HG02938 (cell line): Measurements from ENCODE around the gene ADAMTS13.
"Not testable (repeated sequence)": the region's sequence is repeated elsewhere in the genome, so short reads cannot be mapped to it uniquely, and the experiment has no call there.

Source experiments
- ATAC-seq: cut with Tn5 transposase; IDR thresholded peaks from one replicate; pipeline ENCODE4 v1.9.1; 2021; ENCODE audit warnings: mild to moderate bottlenecking, moderate library complexity; ENCODE audit not compliant: unreplicated experiment

The ADAMTS13 gene

GRCh38 chr9:133391449-133391848, 30.7 kb upstream of the ADAMTS13 start:
- not testable (repeated sequence) for ATAC-seq

DNA sequence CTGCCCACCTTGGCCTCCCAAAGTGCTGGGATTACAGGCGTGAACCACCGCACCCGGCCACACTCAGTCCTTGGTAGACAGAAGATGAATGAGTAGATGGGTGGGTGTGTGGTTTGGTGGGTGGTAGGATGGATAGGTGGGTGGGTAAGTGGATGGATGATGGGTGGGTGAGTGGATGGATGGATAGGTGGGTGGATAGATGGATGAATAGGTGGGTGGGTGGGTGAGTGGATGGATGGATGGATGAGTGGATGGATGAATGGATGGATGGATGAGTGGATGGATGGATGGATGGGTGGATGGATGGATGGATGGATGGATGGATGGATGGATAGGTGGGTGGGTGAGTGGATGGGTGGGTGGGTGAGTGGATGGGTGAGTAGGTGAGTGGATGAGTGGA, 29.9 kb upstream of the ADAMTS13 start:
- not testable (repeated sequence) for ATAC-seq

DNA sequence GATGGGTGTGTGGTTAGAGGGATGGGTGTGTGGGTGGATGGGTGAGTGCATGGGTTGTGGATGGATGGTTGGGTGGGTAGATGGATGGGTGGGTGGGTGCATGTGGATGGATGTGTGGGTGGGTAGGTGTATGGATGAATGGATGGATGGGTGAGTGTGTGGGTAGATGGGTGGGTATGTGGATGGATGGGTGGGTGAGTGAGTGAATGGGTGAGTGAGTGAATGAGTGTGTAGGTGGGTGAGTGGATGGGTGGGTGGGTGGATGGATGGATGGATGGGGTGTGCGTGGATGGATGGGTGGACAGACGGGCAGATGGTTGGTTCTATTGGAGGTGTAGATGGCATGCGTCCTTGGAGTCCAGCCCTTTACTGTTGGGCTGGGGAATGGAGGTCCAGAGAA, 28.8 kb upstream of the ADAMTS13 start:
- ATAC-seq: no peak

DNA sequence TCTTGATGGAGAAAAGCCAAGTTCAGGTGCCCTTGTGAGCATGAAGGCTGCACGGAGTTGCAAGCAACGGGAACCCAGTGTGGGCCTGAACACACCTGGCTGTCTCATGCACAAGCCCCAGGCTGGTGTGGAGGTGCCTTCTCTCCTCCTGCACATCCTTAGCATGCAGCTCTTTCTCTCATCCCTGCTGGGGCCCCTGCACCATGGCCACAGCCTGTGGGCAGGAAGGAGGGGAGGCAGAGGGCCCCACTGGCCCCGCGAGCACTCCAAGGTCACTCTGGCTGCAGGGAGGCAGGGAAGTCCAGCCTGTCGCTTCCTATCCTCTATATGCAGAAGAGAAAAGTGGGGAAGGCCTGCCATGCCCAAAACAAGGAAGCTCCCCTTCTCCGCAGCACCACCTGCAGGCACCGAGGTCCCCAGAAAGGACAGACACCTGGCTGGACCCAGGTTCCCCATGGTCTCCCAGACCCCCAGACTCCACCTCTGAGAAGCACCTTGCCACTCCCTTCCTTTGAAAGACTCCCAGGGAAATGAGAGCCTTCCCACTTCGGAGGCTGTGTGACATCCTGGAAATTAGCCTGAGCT, 27.4 kb upstream of the ADAMTS13 start:
- ATAC-seq: no peak

DNA sequence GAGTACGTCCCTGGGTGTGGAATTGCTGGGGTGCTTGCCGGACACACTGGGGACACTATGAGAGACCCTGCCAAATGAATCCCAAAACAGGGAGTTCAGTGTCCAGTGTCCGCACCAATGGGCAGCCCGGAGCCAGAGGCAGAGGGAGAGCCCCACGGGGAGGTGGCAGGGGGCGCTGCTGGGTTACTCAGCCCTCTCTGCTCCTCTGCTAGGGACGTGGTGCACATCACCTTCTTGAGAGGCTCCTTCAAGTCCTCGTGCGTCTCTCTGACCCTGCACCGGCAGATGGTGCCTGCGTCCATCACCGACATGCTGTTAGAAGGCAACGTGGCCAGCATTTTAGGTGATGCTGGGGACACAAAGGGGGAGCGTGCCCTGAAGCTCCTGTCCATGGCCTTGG, 25.2 kb upstream of the ADAMTS13 start:
- ATAC-seq: no peak

DNA sequence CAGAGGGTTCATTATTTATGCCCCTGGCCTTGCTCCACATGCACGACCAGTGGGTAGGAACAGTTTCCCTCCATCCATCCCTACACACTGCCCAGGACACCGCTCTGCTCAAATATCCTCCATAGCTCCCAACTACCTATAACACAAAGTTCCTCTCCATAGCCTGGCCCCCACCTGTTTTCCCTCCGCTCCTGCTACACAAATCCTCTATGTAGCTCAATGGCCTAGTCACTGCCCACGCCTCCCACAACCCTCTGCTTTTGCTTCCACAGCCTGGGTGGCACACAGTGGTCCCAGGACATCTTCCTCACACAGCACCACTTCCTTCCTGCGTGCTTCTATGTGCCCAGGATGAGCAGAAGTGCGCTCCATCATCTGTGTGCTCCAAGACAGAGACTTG, 24.8 kb upstream of the ADAMTS13 start:
- ATAC-seq: no peak

DNA sequence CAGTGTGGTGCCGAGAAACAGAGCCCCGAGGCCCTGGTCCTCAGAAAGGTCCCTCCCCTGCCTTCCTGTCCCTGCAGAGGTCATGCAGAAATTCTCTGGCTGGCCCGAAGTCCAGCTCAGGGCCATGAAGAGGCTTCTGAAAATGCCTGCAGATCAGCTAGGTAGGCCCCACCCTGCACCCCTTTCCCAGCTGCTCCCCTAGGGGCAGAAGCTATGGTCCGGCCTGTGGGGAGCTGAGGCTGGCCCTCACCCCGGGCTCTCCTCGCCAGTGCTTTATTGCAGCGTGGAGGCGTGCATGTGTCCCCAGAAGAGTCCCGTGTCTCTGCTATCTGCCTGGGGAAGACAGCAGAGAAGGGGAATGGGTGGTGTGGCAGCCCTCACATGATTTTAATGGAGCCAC, 24.3 kb upstream of the ADAMTS13 start:
- ATAC-seq: no peak

DNA sequence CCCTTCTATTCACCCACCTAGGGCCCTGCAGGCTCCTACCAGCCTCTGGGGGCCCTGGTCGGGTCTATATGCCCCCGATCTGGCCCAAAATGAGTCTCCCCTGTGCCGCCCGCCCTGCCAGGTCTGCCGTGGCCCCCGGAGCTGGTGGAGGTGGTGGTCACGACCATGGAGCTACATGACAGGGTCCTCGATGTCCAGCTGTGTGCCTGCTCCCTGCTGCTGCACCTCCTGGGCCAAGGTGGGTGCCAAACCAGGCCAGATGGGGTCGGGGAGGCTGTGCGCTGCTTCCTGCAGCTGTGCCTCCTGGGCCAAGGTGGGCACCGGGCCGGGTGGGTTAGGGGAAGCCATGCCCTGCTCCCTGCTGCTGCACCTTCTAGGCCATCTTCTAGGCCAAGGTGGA, 21.9 kb upstream of the ADAMTS13 start:
- no peak for ATAC-seq

DNA sequence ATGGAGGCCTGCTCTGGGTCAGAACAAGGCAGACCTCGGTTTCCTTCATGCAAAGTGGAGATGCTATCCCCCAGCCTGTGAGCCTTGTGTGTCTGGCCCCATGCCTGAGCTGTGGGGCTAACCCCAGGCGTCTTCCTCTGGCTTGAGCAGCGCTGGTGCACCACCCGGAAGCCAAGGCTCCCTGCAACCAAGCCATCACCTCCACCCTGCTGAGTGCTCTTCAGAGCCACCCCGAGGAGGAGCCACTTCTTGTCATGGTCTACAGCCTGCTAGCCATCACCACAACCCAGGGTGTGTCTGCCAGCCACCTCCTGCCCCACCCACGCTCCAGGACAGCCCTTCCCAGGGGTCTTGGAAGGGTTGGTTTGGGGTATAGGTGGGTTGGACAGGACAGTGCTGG, 20.6 kb upstream of the ADAMTS13 start:
- no peak for ATAC-seq

- no peak for ATAC-seq
Observed at GRCh38 chr9:133402689-133403088, 19.5 kb upstream of the ADAMTS13 start.

GRCh38 chr9:133403766-133404453, 18.3 kb upstream of the ADAMTS13 start:
- no peak for ATAC-seq

GRCh38 chr9:133404454-133405002, 17.6 kb upstream of the ADAMTS13 start:
- ATAC-seq: no peak

DNA sequence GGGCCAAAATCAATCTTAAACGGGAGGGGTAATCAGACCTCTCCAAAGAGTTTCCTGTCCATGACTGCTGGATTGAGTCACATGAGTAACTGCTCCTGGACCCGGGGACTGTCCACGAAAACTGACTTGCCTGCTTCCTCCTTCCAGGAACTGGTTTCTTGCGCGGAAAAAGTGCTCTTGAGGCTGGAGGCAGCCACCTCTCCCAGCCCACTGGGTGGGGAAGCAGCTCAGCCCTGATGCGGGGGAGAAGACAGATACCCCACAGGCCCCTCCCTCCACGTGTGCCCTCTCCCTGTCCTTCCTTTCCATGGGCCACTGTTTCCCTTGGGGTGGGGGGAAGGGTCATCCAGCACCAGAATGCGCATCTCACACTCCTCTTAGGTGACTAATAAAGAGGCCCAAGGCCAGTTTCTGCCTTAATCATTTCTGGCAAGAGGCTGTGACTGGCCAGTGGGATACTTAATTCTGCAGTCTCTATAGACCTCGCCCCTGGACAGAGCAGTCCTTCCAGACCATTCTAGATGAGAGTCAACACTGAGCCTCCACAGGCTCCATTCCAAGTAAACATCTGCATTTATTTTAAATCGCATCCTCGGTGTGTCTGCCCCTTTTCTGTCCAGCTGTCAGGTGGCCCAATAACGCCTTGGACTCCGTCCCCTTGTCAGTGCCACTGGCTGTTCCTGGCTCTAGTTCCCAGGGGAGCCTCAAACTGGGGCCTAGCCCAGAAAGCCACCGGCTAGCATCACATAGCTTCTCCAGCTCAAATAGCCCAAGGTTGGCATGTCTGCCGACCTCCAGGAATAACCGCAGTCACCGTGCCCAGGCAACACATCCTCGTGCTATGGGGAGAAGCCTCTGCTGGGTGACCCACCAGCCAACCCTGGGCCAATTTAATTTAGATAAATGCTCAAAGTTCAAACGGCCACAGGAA, 16.4 kb upstream of the ADAMTS13 start:
- ATAC-seq: no peak

- ATAC-seq: no peak
Observed at GRCh38 chr9:133406480-133407307, 15.5 kb upstream of the ADAMTS13 start.

DNA sequence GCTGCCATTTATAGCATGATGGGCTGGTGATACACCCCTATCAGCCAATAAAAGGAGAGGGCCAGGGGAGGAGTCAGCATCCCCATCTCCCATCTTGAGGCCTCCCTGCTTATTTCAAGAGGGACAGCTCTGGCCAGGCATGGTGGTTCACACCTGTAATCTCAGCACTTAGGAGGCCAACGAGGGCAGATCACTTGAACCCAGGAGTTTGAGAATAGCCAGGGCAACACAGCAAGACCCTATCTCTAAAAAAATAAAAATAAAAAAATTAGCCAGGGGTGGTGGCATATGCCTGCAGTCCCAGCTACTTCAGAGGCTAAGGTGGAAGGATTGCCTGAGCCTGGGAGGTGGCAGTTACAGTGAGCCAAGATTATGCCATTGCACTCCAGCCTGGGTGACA, 14.1 kb upstream of the ADAMTS13 start:
- ATAC-seq: no peak

GRCh38 chr9:133415170-133415569, 7.0 kb upstream of the ADAMTS13 start:
- no peak for ATAC-seq

GRCh38 chr9:133417541-133418461, 4.4 kb upstream of the ADAMTS13 start, which contains the start of gene REXO4:
Gene REXO4 (minus strand): TSS chr9:133418010. CDS start chr9:133417844, 166 bp downstream.
- ATAC-seq: peak; percentile 70

DNA sequence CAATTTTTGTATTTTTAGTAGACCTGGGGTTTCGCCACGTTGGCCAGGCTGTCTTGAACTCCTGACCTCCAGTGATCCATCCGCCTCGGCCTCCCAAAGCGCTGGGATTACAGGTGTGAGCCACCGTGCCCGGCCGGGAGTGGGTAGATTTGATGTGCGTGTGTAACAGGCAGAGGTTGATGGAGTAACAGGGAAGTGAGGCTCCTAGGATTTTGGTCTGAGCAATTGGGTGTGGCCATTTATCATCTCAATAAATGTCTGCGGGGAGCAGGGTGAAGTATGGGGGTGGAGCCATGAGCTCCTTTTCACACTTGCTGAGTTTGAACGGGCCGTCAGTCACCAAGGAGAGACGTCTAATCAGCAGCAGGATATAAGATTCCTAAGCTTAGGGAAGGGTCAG, 3.2 kb upstream of the ADAMTS13 start:
- ATAC-seq: no peak

DNA sequence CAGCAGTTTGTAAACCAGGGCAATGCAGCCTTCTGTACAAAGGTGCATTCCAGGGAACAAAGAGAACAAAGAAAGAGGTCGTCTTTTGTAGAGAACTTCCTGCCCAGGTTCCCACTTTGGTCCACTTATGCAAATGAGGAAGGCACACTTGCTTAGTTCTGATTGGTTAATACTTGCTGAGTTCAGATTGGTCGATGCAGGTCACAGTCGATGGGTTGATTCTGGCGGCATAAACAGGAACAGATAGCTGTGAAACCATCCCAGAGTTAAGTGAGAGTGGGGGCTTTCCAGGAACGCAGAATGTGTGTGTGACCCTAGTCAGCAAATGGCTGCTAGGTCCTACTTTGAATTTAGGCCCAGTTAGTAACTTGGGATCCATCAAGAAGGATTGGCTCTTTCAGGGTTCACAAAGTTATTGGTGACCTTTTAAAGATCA, 1.8 kb upstream of the ADAMTS13 start:
- ATAC-seq: no peak
